Choroid plexus epithelial cell (primary cell): Measurements from ENCODE around the gene THAP4.

Experiments used
- DNase-seq: peaks from one replicate; pipeline ENCODE4 v3.0.0-alpha.2; 2010; ENCODE audit warnings: low read depth
- H3K4me3 ChIP-seq: 2 replicates; pipeline ENCODE4 v1.5.1; 2011; ENCODE audit warnings: low read depth, mild to moderate bottlenecking, control low read depth, low read length, moderate library complexity
- TF ChIP-seq, protein P1 (sequence below): conservative IDR thresholded peaks from 2 replicates; pipeline ENCODE4 v1.5.1; 2011; ENCODE audit warnings: low read depth, mild to moderate bottlenecking, control low read depth, inconsistent platforms, low read length, moderate library complexity

Gene THAP4

DNA sequence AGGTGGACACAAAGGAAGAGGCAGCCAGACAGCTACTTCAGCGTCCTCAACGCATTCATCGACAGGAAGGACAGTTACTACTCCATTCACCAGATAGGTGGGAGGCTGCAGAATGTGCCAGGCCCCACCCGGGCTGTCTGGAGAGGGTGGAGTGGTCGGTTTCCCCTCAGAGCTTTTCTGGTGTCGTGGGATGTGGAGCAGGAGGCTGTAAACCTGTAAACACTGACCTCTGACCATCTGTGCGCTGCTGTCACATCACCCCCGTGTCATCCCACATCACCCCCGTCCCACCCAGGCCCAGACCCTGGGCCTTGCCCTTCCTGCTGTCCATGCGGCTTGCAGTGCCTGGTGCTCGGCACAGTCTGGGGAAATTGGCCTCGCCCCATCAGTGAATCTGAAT lies 17.6 kb upstream of the THAP4 start:
- DNase-seq, result no peak
- no peak overlapping the region for H3K4me3 ChIP-seq
- TF ChIP-seq, protein P1, sequence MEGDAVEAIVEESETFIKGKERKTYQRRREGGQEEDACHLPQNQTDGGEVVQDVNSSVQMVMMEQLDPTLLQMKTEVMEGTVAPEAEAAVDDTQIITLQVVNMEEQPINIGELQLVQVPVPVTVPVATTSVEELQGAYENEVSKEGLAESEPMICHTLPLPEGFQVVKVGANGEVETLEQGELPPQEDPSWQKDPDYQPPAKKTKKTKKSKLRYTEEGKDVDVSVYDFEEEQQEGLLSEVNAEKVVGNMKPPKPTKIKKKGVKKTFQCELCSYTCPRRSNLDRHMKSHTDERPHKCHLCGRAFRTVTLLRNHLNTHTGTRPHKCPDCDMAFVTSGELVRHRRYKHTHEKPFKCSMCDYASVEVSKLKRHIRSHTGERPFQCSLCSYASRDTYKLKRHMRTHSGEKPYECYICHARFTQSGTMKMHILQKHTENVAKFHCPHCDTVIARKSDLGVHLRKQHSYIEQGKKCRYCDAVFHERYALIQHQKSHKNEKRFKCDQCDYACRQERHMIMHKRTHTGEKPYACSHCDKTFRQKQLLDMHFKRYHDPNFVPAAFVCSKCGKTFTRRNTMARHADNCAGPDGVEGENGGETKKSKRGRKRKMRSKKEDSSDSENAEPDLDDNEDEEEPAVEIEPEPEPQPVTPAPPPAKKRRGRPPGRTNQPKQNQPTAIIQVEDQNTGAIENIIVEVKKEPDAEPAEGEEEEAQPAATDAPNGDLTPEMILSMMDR, result no peak

DNA sequence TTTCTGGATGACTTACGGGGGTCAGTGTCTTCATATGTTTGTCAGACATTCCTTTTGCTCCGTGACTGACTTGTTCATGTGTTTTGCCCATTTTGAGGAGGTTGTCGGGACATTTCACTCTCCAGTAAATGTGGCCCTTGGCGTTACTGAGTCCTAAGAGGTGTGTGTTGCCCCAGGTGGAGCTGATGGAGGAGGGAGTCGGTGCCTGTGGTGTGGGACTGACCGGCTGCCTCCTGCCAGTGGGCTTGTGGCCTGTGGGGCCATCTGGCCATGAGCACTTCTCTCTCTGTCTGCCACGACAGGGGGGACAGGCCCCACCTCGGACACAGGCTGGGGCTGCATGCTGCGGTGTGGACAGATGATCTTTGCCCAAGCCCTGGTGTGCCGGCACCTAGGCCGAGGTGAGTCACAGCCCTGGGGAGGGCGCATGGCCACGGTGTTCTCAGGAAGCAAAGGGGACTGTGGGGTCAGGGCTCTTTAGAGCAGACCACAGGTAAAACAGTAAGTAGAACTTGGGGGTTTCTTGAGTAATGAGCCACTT lies 16.3 kb upstream of the THAP4 start:
- TF ChIP-seq, protein P1, result no peak
- DNase-seq, result no peak
- H3K4me3 ChIP-seq, result no peak overlapping the region

DNA sequence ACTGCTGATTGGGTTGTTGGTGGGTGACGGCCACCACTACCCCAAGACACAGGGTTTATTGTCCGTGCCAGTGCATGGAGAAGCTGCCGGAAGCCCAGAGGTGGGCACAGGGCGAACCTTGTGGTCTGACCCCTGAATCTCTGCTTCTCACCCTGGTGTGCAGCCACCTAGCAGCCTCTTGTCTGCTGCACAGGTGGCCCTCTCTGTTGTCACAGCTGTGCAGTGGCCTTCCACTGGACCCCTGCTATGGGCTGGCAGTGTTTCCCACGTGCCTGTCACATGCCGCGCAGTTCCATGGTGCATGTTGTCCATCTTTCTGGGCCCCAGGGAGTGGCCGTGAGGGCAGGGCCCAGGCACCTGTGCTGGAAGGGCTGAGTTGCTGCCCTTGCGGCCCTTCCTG lies 15.8 kb upstream of the THAP4 start:
- H3K4me3 ChIP-seq, result no peak overlapping the region
- no peak for DNase-seq
- TF ChIP-seq, protein P1, result no peak

DNA sequence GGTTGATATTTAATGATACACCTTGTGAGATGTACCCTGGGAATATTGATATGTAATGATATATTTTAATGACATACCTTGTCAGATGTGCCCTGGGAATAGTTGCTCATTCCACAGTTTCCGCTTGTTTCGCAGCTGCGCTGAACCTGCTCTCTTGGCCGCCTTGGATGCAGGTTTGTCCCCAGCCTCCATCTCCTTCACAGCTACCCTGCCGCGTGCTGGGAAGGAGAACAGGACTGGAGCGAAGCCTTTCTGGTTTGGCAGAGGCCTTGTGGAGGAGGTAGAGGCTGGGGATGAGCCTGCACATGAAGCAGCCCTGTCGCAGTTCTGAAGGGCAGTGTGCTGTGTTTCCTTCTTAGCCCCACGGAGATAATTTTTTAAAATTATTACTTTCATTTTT lies 15.2 kb upstream of the THAP4 start:
- no peak overlapping the region for H3K4me3 ChIP-seq
- DNase-seq, result no peak
- TF ChIP-seq, protein P1, result no peak

DNA sequence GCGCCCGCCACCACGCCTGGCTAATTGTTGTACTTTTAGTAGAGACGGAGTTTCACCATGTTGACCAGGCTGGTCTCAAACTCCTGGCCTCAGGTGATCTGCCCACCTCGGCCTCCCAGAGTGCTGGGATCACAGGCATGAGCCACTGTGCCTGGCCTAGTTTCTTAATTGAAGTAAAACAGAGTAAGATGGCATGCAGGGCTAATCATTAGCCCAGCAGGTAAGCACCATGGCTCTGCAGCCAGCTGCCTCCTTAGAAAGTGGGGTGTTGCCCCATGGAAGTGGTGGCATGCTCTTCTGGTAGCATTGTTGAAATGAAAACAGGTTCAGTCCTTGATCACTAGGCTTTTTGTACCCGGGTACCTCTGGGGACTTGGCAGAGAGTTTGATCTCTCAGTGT lies 13.0 kb upstream of the THAP4 start:
- no peak overlapping the region for H3K4me3 ChIP-seq
- TF ChIP-seq, protein P1, result no peak
- DNase-seq, result no peak

DNA sequence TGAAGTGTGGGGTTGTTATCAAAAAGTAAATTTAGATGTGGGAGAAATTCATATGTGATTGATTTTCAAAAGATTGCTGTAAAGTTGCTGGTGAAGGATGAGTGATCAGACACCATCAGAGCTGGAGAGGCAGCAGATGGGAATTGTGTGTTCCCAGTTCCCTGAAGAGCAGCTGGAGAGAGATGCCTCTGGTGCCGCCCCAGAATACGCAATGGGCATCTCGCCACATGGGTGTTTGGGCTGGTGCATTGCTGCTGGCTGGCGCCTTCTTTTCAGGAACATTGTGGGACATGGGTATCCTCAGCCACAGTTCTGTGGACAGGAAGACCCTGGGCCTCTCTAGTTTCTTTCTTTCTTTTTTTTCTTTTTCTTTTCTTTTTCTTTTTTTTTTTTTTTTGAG lies 12.4 kb upstream of the THAP4 start:
- no peak for DNase-seq
- TF ChIP-seq, protein P1, result no peak
- H3K4me3 ChIP-seq, result no peak overlapping the region

DNA sequence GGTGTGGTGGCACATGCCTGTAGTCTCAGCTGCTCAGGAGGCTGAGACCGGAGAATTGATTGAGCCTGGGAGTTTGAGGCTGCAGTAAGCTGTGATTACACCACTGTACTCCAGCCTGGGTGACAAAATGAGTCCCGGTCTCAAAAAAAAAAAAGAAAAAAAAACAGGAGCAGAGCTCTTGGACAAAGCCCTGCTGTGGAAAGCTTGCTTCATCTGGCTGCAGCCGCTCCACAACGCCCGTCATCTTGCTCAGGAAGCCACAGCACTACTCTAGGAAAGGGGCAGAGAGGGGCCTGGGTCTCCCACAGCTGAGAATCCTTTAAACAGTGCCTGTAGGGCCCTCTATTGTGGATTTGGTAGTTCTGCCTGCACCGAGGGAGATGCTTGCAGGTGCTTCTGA lies 11.5 kb upstream of the THAP4 start:
- TF ChIP-seq, protein P1, result no peak
- no peak overlapping the region for H3K4me3 ChIP-seq
- no peak for DNase-seq
